Measurements from ENCODE around the gene MKNK2. TPM values are rescaled to one million over a fixed set of nuclear protein-coding genes. Genes with fewer than 3 reads are reported as not detected.

The MKNK2 gene
- total and polyA plus RNA-seq, 10 donors, result 88.2 to 389 (median 220) TPM

- Histone ChIP-seq H3K27ac (peak overlapping the region in 3 of 8 donors; percentile 4 to 18 (median 14)), H3K4me1 (peaks cover 0 to 60% (median 19%) of the 10 kb centered on the region in 6 donors), H3K4me3 (no peak overlapping the region), H3K36me3 (peaks cover 0 to 16% (median 0%) of the 10 kb centered on the region in 6 donors), H3K27me3 (replicated peaks in 1 of 7) (no peaks in the 10 kb centered on the region), H3K9me3 (no peaks in the 10 kb centered on the region)
- no peak for TF ChIP-seq POLR2A (IDR thresholded peaks at IDR 0.05)
- DNase-seq, result no peak
- intact Hi-C loops (cut with DNase I; ENCODE audit: low total_unique reads), result loop anchor here (5.0 kb wide), 1 partner anchor 66 kb away; no protein-coding TSS in a partner anchor
- whole genome bisulfite sequencing, 5 donors, result 87 to 94% (median 93%) methylated on average over 21 of the region's 21 CpGs
Measured at GRCh38 chr19:2012941-2013682, 37.9 kb downstream of the MKNK2 start.

GRCh38 chr19:2011169-2011568 lies 39.9 kb downstream of the MKNK2 start:
- Histone ChIP-seq H3K4me3 (no peak overlapping the region), H3K27me3 (replicated peaks in 1 of 7) (no peaks in the 10 kb centered on the region), H3K27ac (no peak overlapping the region), H3K9me3 (no peaks in the 10 kb centered on the region), H3K4me1 (peaks cover 0 to 48% (median 13%) of the 10 kb centered on the region in 6 donors), H3K36me3 (peaks cover 0 to 16% (median 0%) of the 10 kb centered on the region in 6 donors)
- TF ChIP-seq POLR2A (IDR thresholded peaks at IDR 0.05), result no peak
- no peak for TF ChIP-seq CTCF (IDR thresholded peaks at IDR 0.05 in 8 of 11, conservative IDR thresholded peaks at IDR 0.05 in 3 of 11)
- peak in 1 of 3 donors; percentile 47 for TF ChIP-seq POLR2AphosphoS5 (IDR thresholded peaks at IDR 0.05)
- intact Hi-C loops (cut with DNase I; ENCODE audit: low total_unique reads), result loop anchor here (5.0 kb wide), 1 partner anchor 64 kb away; no protein-coding TSS in a partner anchor
- DNase-seq, result no peak
- 91 to 96% (median 92%) methylated on average over 12 of the region's 12 CpGs for WGBS, 5 donors

- intact Hi-C loops (cut with DNase I; ENCODE audit: low total_unique reads), result loop anchor here (5.0 kb wide), 1 partner anchor 63 kb away; no protein-coding TSS in a partner anchor
- Histone ChIP-seq H3K9me3 (no peaks in the 10 kb centered on the region), H3K36me3 (peaks cover 0 to 17% (median under 1%) of the 10 kb centered on the region in 6 donors), H3K27ac (no peak overlapping the region), H3K4me3 (no peak overlapping the region), H3K4me1 (peaks cover 0 to 45% (median 11%) of the 10 kb centered on the region in 6 donors), H3K27me3 (replicated peaks in 1 of 7) (no peaks in the 10 kb centered on the region)
- 90 to 95% (median 91%) methylated on average over 18 to 20 of the region's 20 CpGs for WGBS, 5 donors
- DNase-seq, result no peak
- TF ChIP-seq POLR2AphosphoS5 (IDR thresholded peaks at IDR 0.05) (peak in 1 of 3 donors; percentile 38), POLR2A (IDR thresholded peaks at IDR 0.05) (no peak), CTCF (IDR thresholded peaks at IDR 0.05 in 8 of 11, conservative IDR thresholded peaks at IDR 0.05 in 3 of 11) (no peak)
Measured at GRCh38 chr19:2010135-2010668, 40.8 kb downstream of the MKNK2 start.

- intact Hi-C loops (cut with DNase I; ENCODE audit: low total_unique reads), result no loop called here
- no peak overlapping the region for H3K4me3 ChIP-seq
- no peaks in the 10 kb centered on the region for H3K9me3 ChIP-seq
- TF ChIP-seq CTCF (IDR thresholded peaks at IDR 0.05 in 8 of 11, conservative IDR thresholded peaks at IDR 0.05 in 3 of 11) (no peak), POLR2AphosphoS5 (IDR thresholded peaks at IDR 0.05) (no peak), POLR2A (IDR thresholded peaks at IDR 0.05) (no peak)
- no peak overlapping the region for H3K27ac ChIP-seq
- H3K27me3 ChIP-seq (replicated peaks in 1 of 7), result no peaks in the 10 kb centered on the region
- peaks cover 0 to 55% (median 18%) of the 10 kb centered on the region in 6 donors for H3K36me3 ChIP-seq
- 81 to 97% (median 95%) methylated on average over 4 of the region's 4 CpGs for WGBS, 5 donors
- DNase-seq, result no peak
- no peaks in the 10 kb centered on the region for H3K4me1 ChIP-seq
Measured at GRCh38 chr19:2003874-2004273, 47.2 kb downstream of the MKNK2 start.
